H1 (cell line): ENCODE results near the gene NFASC. TPM values are rescaled to one million over a fixed set of nuclear protein-coding genes. Genes with fewer than 3 reads are reported as not detected.
A peak's percentile ranks its signal among the peaks of the same experiment; 100 is the strongest.

ENCODE experiments used
- CTCF ChIA-PET: fragments of 300-600 bp; sonication (Branson Sonifier 250); formaldehyde crosslinking; loops from one replicate; lab custom pipeline; 2021; ENCODE audit not compliant: partially characterized antibody; lab: Charles Lee
- POLR2A ChIA-PET: fragments of 300-600 bp; sonication (Branson Sonifier 250); formaldehyde crosslinking; loops from one replicate; lab custom pipeline; 2021; ENCODE audit warnings: inconsistent platforms; ENCODE audit not compliant: partially characterized antibody; lab: Charles Lee
- DNase-seq, 2 experiments: peaks; one replicate each; pipeline versions ENCODE4 v3.0.0 to v3.0.0-alpha.2; 2010 to 2022; ENCODE audit warnings: low spot score in 2 of 2, low read depth in 1 of 2, mixed read lengths in 1 of 2
- FAIRE-seq: peaks from 2 replicates; lab custom pipeline; 2011; peaks lifted over from hg19 to GRCh38; lab: Jason Lieb, UNC
- H2AFZ ChIP-seq: 2 replicates; pipeline ENCODE4 v1.8.1; 2012; ENCODE audit warnings: low read length, inconsistent platforms
- H2AK5ac ChIP-seq: 2 replicates; pipeline ENCODE4 v1.6.1; 2013; ENCODE audit warnings: low read depth, low read length
- H2BK120ac ChIP-seq: replicated peaks from 2 replicates; pipeline ENCODE3; 2013; ENCODE audit warnings: low read depth, low read length, inconsistent platforms
- H2BK12ac ChIP-seq: 2 replicates; pipeline ENCODE4 v1.6.1; 2013; ENCODE audit warnings: low read depth, low read length
- H2BK15ac ChIP-seq: 2 replicates; pipeline ENCODE4 v1.6.1; 2013; ENCODE audit warnings: low read length
- H2BK20ac ChIP-seq: 2 replicates; pipeline ENCODE4 v1.6.1; 2013; ENCODE audit warnings: low read length
- H2BK5ac ChIP-seq: 2 replicates; pipeline ENCODE4 v1.6.1; 2013; ENCODE audit warnings: low read depth, low read length
- H3K14ac ChIP-seq: 2 replicates; pipeline ENCODE4 v1.6.1; 2013; ENCODE audit warnings: inconsistent platforms; ENCODE audit not compliant: insufficient read length
- H3K18ac ChIP-seq: 2 replicates; pipeline ENCODE4 v1.6.1; 2013; ENCODE audit warnings: low read length; ENCODE audit errors: extremely low read depth
- H3K23ac ChIP-seq: 2 replicates; pipeline ENCODE4 v1.6.1; 2013; ENCODE audit warnings: inconsistent platforms; ENCODE audit not compliant: insufficient read length
- H3K23me2 ChIP-seq: 2 replicates; pipeline ENCODE4 v1.6.1; 2013; ENCODE audit warnings: low read depth, low read length
- H3K27ac ChIP-seq: 2 replicates; pipeline ENCODE4 v1.6.1; 2011; ENCODE audit warnings: low read depth, low read length, inconsistent platforms
- H3K27me3 ChIP-seq, 4 experiments: replicated peaks in 1 of 4; 1 replicate in 1 of 4; 2 replicates in 3 of 4; pipeline versions ENCODE4 v1.6.1 to v1.8.1; 2011 to 2013; ENCODE audit warnings: low read length in 3 of 4, mild to moderate bottlenecking in 3 of 4, inconsistent platforms in 2 of 4, mixed read lengths in 2 of 4, moderate library complexity in 1 of 4; ENCODE audit not compliant: control insufficient read depth in 3 of 4, insufficient read depth in 3 of 4; ENCODE audit errors: extremely low read depth in 1 of 4
- H3K36me3 ChIP-seq, 4 experiments: 2 replicates each; pipeline versions ENCODE4 v1.6.1 to v1.8.1; 2011 to 2013; ENCODE audit warnings: mild to moderate bottlenecking in 4 of 4, low read length in 3 of 4, moderate library complexity in 2 of 4, control low read depth in 1 of 4, inconsistent platforms in 1 of 4; ENCODE audit not compliant: insufficient read depth in 4 of 4, control insufficient read depth in 2 of 4
- H3K4ac ChIP-seq: replicated peaks from 2 replicates; pipeline ENCODE3; 2013; ENCODE audit warnings: low read length, low read depth, mixed read lengths, inconsistent platforms; ENCODE audit not compliant: insufficient read length
- H3K4me1 ChIP-seq, 4 experiments: replicated peaks in 1 of 4; 1 replicate in 1 of 4; 2 replicates in 3 of 4; pipeline versions ENCODE4 v1.6.1 to v1.8.1; 2011 to 2013; ENCODE audit warnings: low read length in 3 of 4, inconsistent platforms in 2 of 4, mixed read lengths in 1 of 4; ENCODE audit not compliant: insufficient read depth in 4 of 4, control insufficient read depth in 3 of 4
- H3K4me2 ChIP-seq, 2 experiments: 2 replicates each; pipeline versions ENCODE4 v1.6.1 to v1.8.1; 2011 to 2013; ENCODE audit warnings: low read depth in 2 of 2, low read length in 2 of 2, control low read depth in 1 of 2, inconsistent platforms in 1 of 2, mild to moderate bottlenecking in 1 of 2; ENCODE audit not compliant: insufficient read depth in 1 of 2
- H3K4me3 ChIP-seq, 4 experiments: fragments of 200-600, 300-600 bp in 1 of 4; sonication (generic), shearing (Covaris generic), sonication (Bioruptor Twin) in 1 of 4; 2 replicates each; pipeline versions ENCODE4 v1.5.1 to v1.8.1; 2011 to 2016; ENCODE audit warnings: low read length in 4 of 4, low read depth in 3 of 4, control low read depth in 2 of 4, inconsistent platforms in 2 of 4, mild to moderate bottlenecking in 2 of 4, mixed read lengths in 1 of 4, moderate library complexity in 1 of 4; ENCODE audit not compliant: insufficient read depth in 2 of 4; ENCODE audit errors: extremely low read depth in 1 of 4
- H3K56ac ChIP-seq: replicated peaks from 2 replicates; pipeline ENCODE3; 2013; ENCODE audit warnings: low read depth, mild to moderate bottlenecking, mixed read lengths, low read length, inconsistent platforms; ENCODE audit not compliant: insufficient read length
- H3K79me1 ChIP-seq: 2 replicates; pipeline ENCODE4 v1.6.1; 2013; ENCODE audit warnings: low read depth, low read length, control low read depth
- H3K79me2 ChIP-seq, 2 experiments: 2 replicates each; pipeline versions ENCODE4 v1.6.1 to v1.8.1; 2012 to 2013; ENCODE audit warnings: low read length in 2 of 2, mild to moderate bottlenecking in 2 of 2, inconsistent platforms in 1 of 2; ENCODE audit not compliant: insufficient read depth in 2 of 2, control insufficient read depth in 1 of 2
- H3K9ac ChIP-seq, 4 experiments: replicated peaks in 1 of 4; 1 replicate in 1 of 4; 2 replicates in 3 of 4; pipeline versions ENCODE4 v1.6.1 to v1.8.1; 2011 to 2013; ENCODE audit warnings: low read depth in 3 of 4, low read length in 3 of 4, control low read depth in 2 of 4, mild to moderate bottlenecking in 2 of 4, moderate library complexity in 2 of 4, inconsistent platforms in 1 of 4; ENCODE audit errors: extremely low read depth in 1 of 4
- H3K9me3 ChIP-seq, 2 experiments: 2 replicates each; pipeline versions ENCODE4 v1.6.1 to v1.8.1; 2012 to 2013; ENCODE audit warnings: mild to moderate bottlenecking in 2 of 2, moderate library complexity in 2 of 2, control low read depth in 1 of 2, inconsistent platforms in 1 of 2, low read depth in 1 of 2, low read length in 1 of 2, mixed read lengths in 1 of 2; ENCODE audit not compliant: insufficient read depth in 2 of 2
- H4K20me1 ChIP-seq, 2 experiments: replicated peaks in 1 of 2; 2 replicates each; pipeline versions ENCODE3 to v1.8.1; 2011 to 2013; ENCODE audit warnings: inconsistent platforms in 2 of 2, low read length in 2 of 2, mild to moderate bottlenecking in 1 of 2; ENCODE audit not compliant: insufficient read depth in 2 of 2, control insufficient read depth in 1 of 2
- H4K5ac ChIP-seq: 2 replicates; pipeline ENCODE4 v1.6.1; 2013; ENCODE audit warnings: low read length, low read depth, mixed read lengths, inconsistent platforms; ENCODE audit not compliant: insufficient read length
- H4K8ac ChIP-seq: 2 replicates; pipeline ENCODE4 v1.8.0; 2013; ENCODE audit warnings: mild to moderate bottlenecking, moderate library complexity, low read length, inconsistent platforms; ENCODE audit not compliant: insufficient read depth; ENCODE audit errors: extremely low read depth
- H4K91ac ChIP-seq: replicated peaks from 2 replicates; pipeline ENCODE3; 2013; ENCODE audit warnings: low read length, mixed read lengths, inconsistent platforms; ENCODE audit not compliant: insufficient read length
- ATF2 ChIP-seq: IDR thresholded peaks from 2 replicates; pipeline ENCODE4 v1.6.1; 2012; ENCODE audit warnings: low read length, inconsistent platforms
- ATF3 ChIP-seq: IDR thresholded peaks from 2 replicates; pipeline ENCODE4 v1.6.1; 2011; ENCODE audit warnings: low read depth, mild to moderate bottlenecking, low read length; ENCODE audit not compliant: insufficient read depth
- CBX5 ChIP-seq: fragments of 300-800, 300-1000 bp; sonication (generic); IDR thresholded peaks from 2 replicates; pipeline ENCODE4 v1.7.1; 2016; ENCODE audit warnings: antibody characterized with exemption, low read length, low read depth
- KDM1A ChIP-seq: fragments of 200-600, 300-600 bp; sonication (generic); IDR thresholded peaks from 2 replicates; pipeline ENCODE4 v1.7.1; 2016; ENCODE audit warnings: mild to moderate bottlenecking, low read length, borderline replicate concordance
- POLR2A ChIP-seq, 2 experiments: IDR thresholded peaks; 1 replicate in 1 of 2; 2 replicates in 1 of 2; pipeline ENCODE4 v1.6.1; 2011; ENCODE audit warnings: low read depth in 2 of 2, low read length in 2 of 2, mild to moderate bottlenecking in 2 of 2; ENCODE audit errors: control extremely low read depth in 1 of 2
- RFX5 ChIP-seq: IDR thresholded peaks from 2 replicates; pipeline ENCODE4 v1.6.1; 2011; ENCODE audit warnings: low read depth, low read length, improper control_type of control experiment, borderline replicate concordance
- RXRA ChIP-seq: IDR thresholded peaks from 2 replicates; pipeline ENCODE4 v1.6.1; 2011; ENCODE audit warnings: low read depth, mild to moderate bottlenecking, low read length, moderate library complexity; ENCODE audit not compliant: insufficient read depth
- SRF ChIP-seq: IDR thresholded peaks from 2 replicates; pipeline ENCODE4 v1.6.1; 2011; ENCODE audit warnings: mild to moderate bottlenecking, low read depth, low read length, moderate library complexity
- WGBS, 2 experiments: shearing (Covaris generic) in 1 of 2; methylation state at CpG; one replicate each; pipeline versions ENCODE4 v1.1.6 to v1.1.7; 2013 to 2015; ENCODE audit warnings: low lambda C conversion rate in 2 of 2, mixed read lengths in 2 of 2, inconsistent platforms in 1 of 2, low coverage in 1 of 2, missing lambda C conversion rate in 1 of 2; ENCODE audit not compliant: insufficient replicate concordance in 2 of 2, insufficient coverage in 1 of 2, insufficient read length in 1 of 2; ENCODE audit errors: extremely low coverage in 1 of 2, missing lambda C conversion rate in 1 of 2; 5-methylcytosine and 5-hydroxymethylcytosine counted together
- polyA plus RNA-seq, 7 experiments: library from polyadenylated mRNA; depleted of rRNA in 3 of 7; stranded (reverse) in 5 of 7; unstranded in 2 of 7; fragments of >200 nt in 5 of 7; fragments of 200-250 nt in 2 of 7; gene quantifications; 1 replicate in 5 of 7; 2 replicates in 1 of 7; 4 replicates in 1 of 7; pipeline versions ENCODE4 v1.2.1 to v1.2.3, GENCODE V29; 2011 to 2013; ENCODE audit warnings: missing spikeins in 2 of 7, mixed read lengths in 2 of 7
- total RNA-seq: library from RNA; stranded (reverse); fragmentation: NEBNext Ultra II Directional; extraction: Animal tissue kit (Norgen Biotek cat#: 25700); gene quantifications from 2 replicates; pipeline ENCODE4 v1.2.1, GENCODE V29; 2021

NFASC gene
- total and polyA plus RNA-seq, 2 of the 8 experiments (the other 6 are each of a cell fraction or from before 2014, with no cell fraction given) = 5.0 to 15.2 TPM

GRCh38 chr1:205009670-205010069 lies 139.0 kb downstream of the NFASC start:
- Histone ChIP-seq H2BK20ac (no peak overlapping the region), H2BK12ac (no peak overlapping the region), H3K4me2 (no peak overlapping the region), H4K8ac (peak overlapping the region; percentile 22), H2AK5ac (no peak overlapping the region), H2BK5ac (no peak overlapping the region), H4K5ac (no peak overlapping the region), H3K4me1 (peaks cover 0 to 21% (median 7%) of the 10 kb centered on the region in 4 experiments; a peak in 5 of 7 replicates), H3K79me2 (no peaks in the 10 kb centered on the region), H2BK15ac (no peak overlapping the region), H3K9me3 (no peaks in the 10 kb centered on the region), H4K91ac (no peak overlapping the region), H3K18ac (no peak overlapping the region), H3K23ac (no peak overlapping the region), H3K4ac (no peak overlapping the region), H3K4me3 (no peak overlapping the region), H2AFZ (no peak overlapping the region), H3K36me3 (no peaks in the 10 kb centered on the region), H3K9ac (no peak overlapping the region), H3K56ac (no peak overlapping the region), H3K79me1 (no peaks in the 10 kb centered on the region), H3K27me3 (no peaks in the 10 kb centered on the region), H4K20me1 (no peaks in the 10 kb centered on the region), H3K23me2 (no peaks in the 10 kb centered on the region), H3K27ac (no peak overlapping the region), H3K14ac (no peak overlapping the region), H2BK120ac (no peak overlapping the region)
- ChIA-PET POLR2A (no interaction called here), CTCF (interaction anchor here (6.4 to 33.2 kb wide), 2 partner anchors 13 to 52 kb away, joined by 33 to 531 read pairs; no protein-coding TSS in a partner anchor)
- FAIRE-seq = no peak
- no peak for TF ChIP-seq ATF2
- TF ChIP-seq POLR2A (IDR thresholded peaks at IDR 0.05; ENCODE audit: control extremely low read depth in 1 of 2, low read depth in 2 of 2, low read length in 2 of 2) = no peak
- TF ChIP-seq RXRA = no peak
- TF ChIP-seq RFX5 = no peak
- TF ChIP-seq SRF = no peak
- no peak for TF ChIP-seq ATF3
- TF ChIP-seq KDM1A = no peak
- no peak for TF ChIP-seq CBX5
- DNase-seq = no peak
- WGBS, 2 experiments = 91% methylated on average over 12 of the region's 12 CpGs; no CpG with 5 or more reads in 1 of the 2 experiments
